ENCODE data around the gene EGFL6. TPM values are rescaled to one million over a fixed set of nuclear protein-coding genes. Genes with fewer than 3 reads are reported as not detected.

The EGFL6 gene
- polyA plus RNA-seq, 1 donor (not counting 4 experiments of a cell fraction or from before 2014, with no cell fraction given) = 0.38 TPM

GRCh38 chrX:13607331-13607995, 38.1 kb downstream of the EGFL6 start:
- H3K9ac ChIP-seq (ENCODE audit: control insufficient read depth, extremely low read depth, insufficient read depth, low read length) = no peak overlapping the region
- no peak overlapping the region for H3K4me3 ChIP-seq (ENCODE audit: control insufficient read depth in 2 of 3, extremely low read depth in 1 of 3, insufficient read depth in 2 of 3, low read depth in 1 of 3, low read length in 3 of 3)
- peak overlapping the region; percentile 29 for H3K4me2 ChIP-seq (ENCODE audit: control insufficient read depth, extremely low read depth, insufficient read depth, low read depth, low read length)
- TF ChIP-seq, protein P1, sequence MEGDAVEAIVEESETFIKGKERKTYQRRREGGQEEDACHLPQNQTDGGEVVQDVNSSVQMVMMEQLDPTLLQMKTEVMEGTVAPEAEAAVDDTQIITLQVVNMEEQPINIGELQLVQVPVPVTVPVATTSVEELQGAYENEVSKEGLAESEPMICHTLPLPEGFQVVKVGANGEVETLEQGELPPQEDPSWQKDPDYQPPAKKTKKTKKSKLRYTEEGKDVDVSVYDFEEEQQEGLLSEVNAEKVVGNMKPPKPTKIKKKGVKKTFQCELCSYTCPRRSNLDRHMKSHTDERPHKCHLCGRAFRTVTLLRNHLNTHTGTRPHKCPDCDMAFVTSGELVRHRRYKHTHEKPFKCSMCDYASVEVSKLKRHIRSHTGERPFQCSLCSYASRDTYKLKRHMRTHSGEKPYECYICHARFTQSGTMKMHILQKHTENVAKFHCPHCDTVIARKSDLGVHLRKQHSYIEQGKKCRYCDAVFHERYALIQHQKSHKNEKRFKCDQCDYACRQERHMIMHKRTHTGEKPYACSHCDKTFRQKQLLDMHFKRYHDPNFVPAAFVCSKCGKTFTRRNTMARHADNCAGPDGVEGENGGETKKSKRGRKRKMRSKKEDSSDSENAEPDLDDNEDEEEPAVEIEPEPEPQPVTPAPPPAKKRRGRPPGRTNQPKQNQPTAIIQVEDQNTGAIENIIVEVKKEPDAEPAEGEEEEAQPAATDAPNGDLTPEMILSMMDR (optimal IDR thresholded peaks at IDR 0.05 in 1 of 3, IDR thresholded peaks at IDR 0.05 in 1 of 3, conservative IDR thresholded peaks at IDR 0.05 in 1 of 3; ENCODE audit: extremely low read depth in 1 of 3, insufficient read depth in 2 of 3, low read length in 3 of 3) = no peak
- TF ChIP-seq EZH2 (IDR thresholded peaks at IDR 0.05; ENCODE audit: low read length) = no peak
- H3K27ac ChIP-seq (ENCODE audit: control insufficient read depth, insufficient read depth, low read length) = no peak overlapping the region
- no peaks in the 10 kb centered on the region for H4K20me1 ChIP-seq (ENCODE audit: control insufficient read depth, extremely low read depth, insufficient read depth, low read length)
- H3K36me3 ChIP-seq (ENCODE audit: control insufficient read depth in 2 of 2, extremely low read depth in 1 of 2, insufficient read depth in 2 of 2, low read length in 2 of 2) = no peaks in the 10 kb centered on the region
- H3K9me1 ChIP-seq (ENCODE audit: control insufficient read depth, extremely low read depth, insufficient read depth, low read length) = no peaks in the 10 kb centered on the region
- FAIRE-seq (peak; percentile 9), DNase-seq (ENCODE audit: low read depth, low spot score) (no peak)
- dilution Hi-C loops (cut with MboI; ENCODE audit: extremely low pct_ligation_motif_present, low sequenced_read_pairs) = no loop called here
- peaks cover 9% of the 10 kb centered on the region for H3K27me3 ChIP-seq (ENCODE audit: control insufficient read depth, extremely low read depth, insufficient read depth, low read length)
- no peaks in the 10 kb centered on the region for H3K79me2 ChIP-seq (ENCODE audit: control insufficient read depth, insufficient read depth, low read length)
- no peak overlapping the region for H2AFZ ChIP-seq (ENCODE audit: control insufficient read depth, low read length)
- H3K9me3 ChIP-seq (ENCODE audit: control insufficient read depth, low read depth, low read length) = no peaks in the 10 kb centered on the region
- H3K4me1 ChIP-seq (ENCODE audit: control insufficient read depth, extremely low read depth, insufficient read depth, low read length) = peaks cover 9% of the 10 kb centered on the region

DNA sequence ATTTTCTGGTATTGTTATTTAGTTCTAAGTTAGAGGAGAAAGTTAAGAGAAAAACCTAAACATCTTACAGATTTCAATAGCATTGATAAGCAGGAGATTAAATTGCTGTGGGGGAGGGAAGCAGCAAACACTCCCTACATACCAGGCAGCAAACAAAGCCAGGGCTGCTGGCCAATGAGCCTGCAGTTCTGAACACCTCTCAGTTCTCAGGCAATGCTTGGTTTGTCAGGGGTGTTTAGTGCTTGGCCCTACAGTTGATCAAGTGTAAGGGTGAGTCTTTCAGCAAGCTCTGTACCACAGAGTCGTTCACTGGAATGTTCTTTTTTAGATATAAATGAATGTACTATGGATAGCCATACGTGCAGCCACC, 38.6 kb downstream of the EGFL6 start:
- Histone ChIP-seq H3K27ac (ENCODE audit: control insufficient read depth, insufficient read depth, low read length) (no peak overlapping the region), H3K9me1 (ENCODE audit: control insufficient read depth, extremely low read depth, insufficient read depth, low read length) (no peaks in the 10 kb centered on the region), H3K4me3 (ENCODE audit: control insufficient read depth in 2 of 3, extremely low read depth in 1 of 3, insufficient read depth in 2 of 3, low read depth in 1 of 3, low read length in 3 of 3) (no peak overlapping the region), H2AFZ (ENCODE audit: control insufficient read depth, low read length) (no peak overlapping the region), H4K20me1 (ENCODE audit: control insufficient read depth, extremely low read depth, insufficient read depth, low read length) (no peaks in the 10 kb centered on the region), H3K4me2 (ENCODE audit: control insufficient read depth, extremely low read depth, insufficient read depth, low read depth, low read length) (peak overlapping the region; percentile 1), H3K9ac (ENCODE audit: control insufficient read depth, extremely low read depth, insufficient read depth, low read length) (no peak overlapping the region), H3K36me3 (ENCODE audit: control insufficient read depth in 2 of 2, extremely low read depth in 1 of 2, insufficient read depth in 2 of 2, low read length in 2 of 2) (no peaks in the 10 kb centered on the region), H3K79me2 (ENCODE audit: control insufficient read depth, insufficient read depth, low read length) (no peaks in the 10 kb centered on the region), H3K4me1 (ENCODE audit: control insufficient read depth, extremely low read depth, insufficient read depth, low read length) (peaks cover 9% of the 10 kb centered on the region), H3K9me3 (ENCODE audit: control insufficient read depth, low read depth, low read length) (no peaks in the 10 kb centered on the region), H3K27me3 (ENCODE audit: control insufficient read depth, extremely low read depth, insufficient read depth, low read length) (peaks cover 9% of the 10 kb centered on the region)
- dilution Hi-C loops (cut with MboI; ENCODE audit: extremely low pct_ligation_motif_present, low sequenced_read_pairs) = no loop called here
- no peak for DNase-seq (ENCODE audit: low read depth, low spot score)
- FAIRE-seq = no peak
- TF ChIP-seq, protein P1 (optimal IDR thresholded peaks at IDR 0.05 in 1 of 3, IDR thresholded peaks at IDR 0.05 in 1 of 3, conservative IDR thresholded peaks at IDR 0.05 in 1 of 3; ENCODE audit: extremely low read depth in 1 of 3, insufficient read depth in 2 of 3, low read length in 3 of 3) = no peak
- no peak for TF ChIP-seq EZH2 (IDR thresholded peaks at IDR 0.05; ENCODE audit: low read length)

Data from keratinocyte (primary cell).